SK-N-MC (cell line): Measurements from ENCODE around the gene PLA2G4D.

ENCODE experiments used
- EZH2 ChIP-seq: fragments of 200-600 bp; sonication (generic); IDR thresholded peaks from one replicate; pipeline ENCODE4 v1.6.1; 2017; ENCODE audit warnings: antibody characterized with exemption
- POLR2AphosphoS5 ChIP-seq: IDR thresholded peaks from 2 replicates; pipeline ENCODE4 v1.6.1; 2012; ENCODE audit warnings: mild to moderate bottlenecking, low read depth, low read length, borderline replicate concordance

DNA sequence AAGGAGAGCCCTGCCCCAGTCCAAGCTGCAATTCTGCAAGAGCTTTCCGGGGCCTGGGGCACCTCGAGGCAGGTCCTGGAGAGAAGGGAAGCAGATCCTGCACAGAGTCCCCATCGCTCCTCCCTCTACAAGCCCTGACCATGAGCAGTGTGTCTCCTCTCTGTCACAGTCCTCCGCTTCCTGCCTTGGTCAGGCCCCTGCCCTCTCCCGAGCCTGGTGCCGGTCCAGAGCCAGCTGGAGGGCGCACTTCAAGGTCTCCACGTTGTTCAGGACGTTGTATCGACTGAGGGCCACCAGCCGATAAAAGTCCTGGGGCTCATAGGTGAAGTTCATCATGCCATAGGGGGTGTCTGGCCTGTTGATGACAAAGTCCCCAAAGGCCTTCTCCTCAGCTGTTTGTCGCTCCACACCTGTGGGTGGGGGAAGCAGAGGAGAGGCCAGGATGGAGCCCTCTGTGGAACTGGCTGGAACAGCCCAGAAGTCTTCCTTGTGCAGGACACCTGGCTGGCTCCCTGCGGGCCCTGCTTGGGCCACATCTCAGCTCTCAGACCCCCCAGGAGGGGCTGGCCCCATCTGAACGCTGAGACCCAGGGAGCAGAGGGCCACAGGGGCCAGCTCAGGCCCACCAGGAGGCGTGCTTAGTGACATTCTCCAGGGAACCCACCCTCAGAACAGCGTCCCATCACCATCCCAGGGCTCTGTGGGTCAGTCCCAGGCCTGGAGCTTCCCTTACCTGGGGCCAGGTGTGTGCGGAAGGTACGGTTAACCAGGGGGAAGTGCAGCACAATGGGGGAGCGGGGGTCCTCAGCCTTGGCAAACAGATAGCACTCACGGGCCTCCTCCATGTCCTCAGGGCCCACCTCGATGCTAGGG lies 47.7 kb upstream of the PLA2G4D start:
- TF ChIP-seq POLR2AphosphoS5 (no peak), EZH2 (no peak)
